SK-N-SH treated with all-trans-retinoic acid at 6 μM for 48 hours (cell line): Measurements from ENCODE around the gene TNS1.

Experiments
- ATAC-seq: fragments of 200-7000 bp; cut with Tn5 transposase; 3 replicates; pipeline ENCODE4 v1.9.1; 2020; ENCODE audit warnings: mild to moderate bottlenecking, moderate library complexity
- ARNTL ChIP-seq: fragments of 450-650 bp; formaldehyde crosslinking; IDR thresholded peaks from 2 replicates; pipeline ENCODE4 v1.5.0; 2020; ENCODE audit warnings: low read depth, mild to moderate bottlenecking, moderate library complexity, borderline replicate concordance
- BACH2 ChIP-seq: fragments of 250-450 bp; sonication (Bioruptor Pico); IDR thresholded peaks from 2 replicates; pipeline ENCODE4 v1.9.0; 2021; ENCODE audit warnings: mild to moderate bottlenecking, borderline replicate concordance
- CSDC2 ChIP-seq: fragments of 250-450 bp; sonication (Bioruptor Pico); IDR thresholded peaks from 2 replicates; pipeline ENCODE4 v1.5.0; 2020; ENCODE audit warnings: mild to moderate bottlenecking, moderate library complexity
- CSRNP3 ChIP-seq: fragments of 250-450 bp; sonication (Bioruptor Pico); IDR thresholded peaks from 2 replicates; pipeline ENCODE4 v1.5.1; 2021; ENCODE audit warnings: mild to moderate bottlenecking, moderate library complexity
- GLIS3 ChIP-seq: fragments of 250-450 bp; sonication (Bioruptor Pico); IDR thresholded peaks from 2 replicates; pipeline ENCODE4 v1.5.0; 2020; ENCODE audit warnings: mild to moderate bottlenecking, moderate library complexity
- ISL1 ChIP-seq: fragments of 250-450 bp; sonication (Bioruptor Pico); IDR thresholded peaks from 2 replicates; pipeline ENCODE4 v2.1.2; 2022; ENCODE audit warnings: mild to moderate bottlenecking, moderate library complexity
- OSR1 ChIP-seq: fragments of 250-450 bp; sonication (Bioruptor Pico); IDR thresholded peaks from 2 replicates; pipeline ENCODE4 v1.8.0; 2022; ENCODE audit warnings: moderate library complexity, mild to moderate bottlenecking, inconsistent platforms
- POU6F1 ChIP-seq: fragments of 250-450 bp; sonication (Bioruptor Pico); IDR thresholded peaks from 2 replicates; pipeline ENCODE4 v1.8.0; 2021; ENCODE audit warnings: low read depth, mild to moderate bottlenecking, moderate library complexity, borderline replicate concordance
- PPARA ChIP-seq: fragments of 250-450 bp; sonication (Bioruptor Pico); IDR thresholded peaks from 2 replicates; pipeline ENCODE4 v1.5.0; 2020; ENCODE audit warnings: mild to moderate bottlenecking, borderline replicate concordance
- RARB ChIP-seq: fragments of 250-450 bp; sonication (Bioruptor Pico); IDR thresholded peaks from 2 replicates; pipeline ENCODE4 v1.8.0; 2021; ENCODE audit warnings: mild to moderate bottlenecking, moderate library complexity
- SNAI2 ChIP-seq: fragments of 250-450 bp; sonication (Bioruptor Pico); IDR thresholded peaks from 2 replicates; pipeline ENCODE4 v1.5.0; 2020; ENCODE audit warnings: mild to moderate bottlenecking, moderate library complexity
- TCF4 ChIP-seq: fragments of 250-450 bp; sonication (Bioruptor Pico); IDR thresholded peaks from 2 replicates; pipeline ENCODE4 v1.8.0; 2021; ENCODE audit warnings: mild to moderate bottlenecking, moderate library complexity, borderline replicate concordance
- TOX ChIP-seq: fragments of 250-450 bp; sonication (Bioruptor Pico); IDR thresholded peaks from 2 replicates; pipeline ENCODE4 v1.8.0; 2021; ENCODE audit warnings: mild to moderate bottlenecking, moderate library complexity, borderline replicate concordance
- ZC3H10 ChIP-seq: fragments of 250-450 bp; sonication (Bioruptor Pico); IDR thresholded peaks from 2 replicates; pipeline ENCODE4 v1.5.1; 2021; ENCODE audit warnings: mild to moderate bottlenecking, moderate library complexity
- ZFP3 ChIP-seq: fragments of 250-450 bp; sonication (Bioruptor Pico); IDR thresholded peaks from 2 replicates; pipeline ENCODE4 v1.5.0; 2020; ENCODE audit warnings: mild to moderate bottlenecking, moderate library complexity
- ZFP30 ChIP-seq: fragments of 450-650 bp; formaldehyde crosslinking; IDR thresholded peaks from 2 replicates; pipeline ENCODE4 v1.5.0; 2022; ENCODE audit warnings: mild to moderate bottlenecking, moderate library complexity
- ZNF565 ChIP-seq: fragments of 450-650 bp; formaldehyde crosslinking; conservative IDR thresholded peaks from 2 replicates; pipeline ENCODE4 v1.5.0; 2020; ENCODE audit warnings: low read depth, mild to moderate bottlenecking, moderate library complexity
- ZNF70 ChIP-seq: fragments of 450-650 bp; formaldehyde crosslinking; IDR thresholded peaks from 2 replicates; pipeline ENCODE4 v1.5.0; 2020; ENCODE audit warnings: mild to moderate bottlenecking, moderate library complexity
- ZNF8 ChIP-seq: fragments of 450-650 bp; formaldehyde crosslinking; IDR thresholded peaks from 2 replicates; pipeline ENCODE4 v1.5.0; 2020; ENCODE audit warnings: mild to moderate bottlenecking, moderate library complexity
- TF ChIP-seq, protein P1 (sequence below): fragments of 250-450 bp; sonication (Bioruptor Pico); IDR thresholded peaks from 2 replicates; pipeline ENCODE4 v1.5.1; 2020; ENCODE audit warnings: low read depth, mild to moderate bottlenecking, moderate library complexity
- TF ChIP-seq, protein P2 (sequence below): fragments of 250-450 bp; sonication (Bioruptor Pico); IDR thresholded peaks from 2 replicates; pipeline ENCODE4 v1.5.0; 2020; ENCODE audit warnings: mild to moderate bottlenecking, moderate library complexity

TNS1 gene

GRCh38 chr2:217783243-217783642 lies 219.6 kb downstream of the TNS1 start:
- ATAC-seq: no peak
- no peak for TF ChIP-seq TCF4 (CRISPR knock-in tag)
- TF ChIP-seq CSRNP3 (CRISPR knock-in tag): no peak
- TF ChIP-seq ZFP30 (CRISPR knock-in tag): peak; percentile 86

DNA sequence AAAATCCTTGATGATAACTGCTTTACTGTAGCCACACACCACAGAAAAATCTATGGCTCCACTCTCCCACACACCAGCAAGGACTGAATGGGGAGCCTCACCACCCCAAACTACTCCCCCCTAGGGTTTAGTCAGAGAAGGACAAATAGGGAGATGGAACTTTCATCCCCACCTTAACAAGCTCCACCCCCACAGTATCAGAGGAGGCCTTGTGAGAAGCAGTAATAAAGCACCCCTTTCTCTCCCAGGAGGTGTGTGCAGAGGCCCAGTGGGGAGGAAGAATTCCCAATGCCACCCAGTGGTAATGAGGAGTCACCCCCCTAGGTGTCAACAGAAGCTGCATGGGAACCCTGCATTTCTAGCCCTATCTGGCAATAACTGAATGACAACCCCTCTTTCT lies 224.9 kb downstream of the TNS1 start:
- TF ChIP-seq ZNF70 (CRISPR knock-in tag) (no peak), ZNF565 (CRISPR knock-in tag) (no peak)
- ATAC-seq: no peak

DNA sequence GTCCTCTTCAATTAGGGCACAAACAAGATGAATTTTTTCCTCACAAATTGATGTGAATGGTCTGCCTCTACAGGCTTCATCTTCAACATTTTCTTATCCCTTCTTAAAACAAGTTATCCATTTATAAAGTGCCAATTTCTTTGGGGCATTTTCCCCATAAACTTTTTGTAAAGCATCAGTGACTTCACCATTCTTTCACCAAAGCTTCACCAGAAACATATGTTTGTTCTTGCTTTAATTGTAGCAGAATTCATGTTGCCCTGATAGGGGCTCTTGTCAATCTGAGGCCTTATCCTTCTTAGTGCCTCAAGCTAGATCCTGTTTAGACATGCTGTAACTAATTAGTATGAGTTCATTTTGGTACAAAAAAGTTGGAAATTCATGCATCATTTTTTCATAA lies 226.2 kb downstream of the TNS1 start:
- ATAC-seq: no peak
- no peak for TF ChIP-seq ARNTL (CRISPR knock-in tag)
- TF ChIP-seq, all 23 proteins: peak for 0

DNA sequence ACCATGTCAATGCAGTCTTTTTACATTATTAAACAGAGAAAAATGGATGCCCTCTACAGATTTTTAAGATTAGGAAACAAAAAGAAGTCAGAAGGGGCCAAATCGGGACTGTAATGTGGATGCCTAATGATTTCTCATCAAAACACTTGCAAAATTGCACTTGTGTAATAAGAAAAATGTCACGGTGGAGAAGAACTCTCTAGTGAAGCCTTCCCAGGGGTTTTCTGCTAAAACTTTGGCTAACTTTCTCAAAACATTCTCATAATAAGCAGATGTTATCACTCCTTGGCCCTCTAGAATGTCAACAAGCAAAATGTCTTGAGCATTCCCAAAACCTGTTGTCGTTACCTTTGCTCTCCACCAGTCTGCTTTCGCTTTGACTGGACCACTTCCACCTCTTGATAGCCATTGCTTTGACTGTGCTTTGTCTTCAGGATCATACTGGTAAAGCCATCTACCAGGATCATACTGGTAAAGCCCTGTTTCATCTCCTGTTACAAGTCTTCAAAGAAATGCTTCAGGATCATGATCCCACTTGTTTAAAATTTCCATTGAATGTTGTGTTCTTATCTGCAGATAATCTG lies 226.8 kb downstream of the TNS1 start:
- ATAC-seq: no peak
- no peak for TF ChIP-seq BACH2 (CRISPR knock-in tag)
- no peak for TF ChIP-seq ZC3H10 (CRISPR knock-in tag)
- TF ChIP-seq, protein P1, sequence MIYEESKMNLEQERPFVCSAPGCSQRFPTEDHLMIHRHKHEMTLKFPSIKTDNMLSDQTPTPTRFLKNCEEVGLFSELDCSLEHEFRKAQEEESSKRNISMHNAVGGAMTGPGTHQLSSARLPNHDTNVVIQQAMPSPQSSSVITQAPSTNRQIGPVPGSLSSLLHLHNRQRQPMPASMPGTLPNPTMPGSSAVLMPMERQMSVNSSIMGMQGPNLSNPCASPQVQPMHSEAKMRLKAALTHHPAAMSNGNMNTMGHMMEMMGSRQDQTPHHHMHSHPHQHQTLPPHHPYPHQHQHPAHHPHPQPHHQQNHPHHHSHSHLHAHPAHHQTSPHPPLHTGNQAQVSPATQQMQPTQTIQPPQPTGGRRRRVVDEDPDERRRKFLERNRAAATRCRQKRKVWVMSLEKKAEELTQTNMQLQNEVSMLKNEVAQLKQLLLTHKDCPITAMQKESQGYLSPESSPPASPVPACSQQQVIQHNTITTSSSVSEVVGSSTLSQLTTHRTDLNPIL (CRISPR knock-in tag): no peak
- TF ChIP-seq TOX (CRISPR knock-in tag): no peak
- TF ChIP-seq RARB (CRISPR knock-in tag): no peak
- no peak for TF ChIP-seq CSDC2 (CRISPR knock-in tag)
- no peak for TF ChIP-seq GLIS3 (CRISPR knock-in tag)
- TF ChIP-seq ZNF565 (CRISPR knock-in tag): no peak
- no peak for TF ChIP-seq ARNTL (CRISPR knock-in tag)

- ATAC-seq: no peak
- TF ChIP-seq ZC3H10 (CRISPR knock-in tag): no peak
- no peak for TF ChIP-seq RARB (CRISPR knock-in tag)
- TF ChIP-seq, protein P1 (CRISPR knock-in tag): no peak
- TF ChIP-seq CSRNP3 (CRISPR knock-in tag): no peak
- TF ChIP-seq ARNTL (CRISPR knock-in tag): no peak
- no peak for TF ChIP-seq SNAI2 (CRISPR knock-in tag)
- TF ChIP-seq POU6F1 (CRISPR knock-in tag): no peak
- no peak for TF ChIP-seq ISL1
- TF ChIP-seq CSDC2 (CRISPR knock-in tag): no peak
- TF ChIP-seq PPARA: no peak
- TF ChIP-seq BACH2 (CRISPR knock-in tag): no peak
- TF ChIP-seq ZNF70 (CRISPR knock-in tag): no peak
- TF ChIP-seq OSR1 (CRISPR knock-in tag): no peak
- no peak for TF ChIP-seq ZFP30 (CRISPR knock-in tag)
- TF ChIP-seq, protein P2, sequence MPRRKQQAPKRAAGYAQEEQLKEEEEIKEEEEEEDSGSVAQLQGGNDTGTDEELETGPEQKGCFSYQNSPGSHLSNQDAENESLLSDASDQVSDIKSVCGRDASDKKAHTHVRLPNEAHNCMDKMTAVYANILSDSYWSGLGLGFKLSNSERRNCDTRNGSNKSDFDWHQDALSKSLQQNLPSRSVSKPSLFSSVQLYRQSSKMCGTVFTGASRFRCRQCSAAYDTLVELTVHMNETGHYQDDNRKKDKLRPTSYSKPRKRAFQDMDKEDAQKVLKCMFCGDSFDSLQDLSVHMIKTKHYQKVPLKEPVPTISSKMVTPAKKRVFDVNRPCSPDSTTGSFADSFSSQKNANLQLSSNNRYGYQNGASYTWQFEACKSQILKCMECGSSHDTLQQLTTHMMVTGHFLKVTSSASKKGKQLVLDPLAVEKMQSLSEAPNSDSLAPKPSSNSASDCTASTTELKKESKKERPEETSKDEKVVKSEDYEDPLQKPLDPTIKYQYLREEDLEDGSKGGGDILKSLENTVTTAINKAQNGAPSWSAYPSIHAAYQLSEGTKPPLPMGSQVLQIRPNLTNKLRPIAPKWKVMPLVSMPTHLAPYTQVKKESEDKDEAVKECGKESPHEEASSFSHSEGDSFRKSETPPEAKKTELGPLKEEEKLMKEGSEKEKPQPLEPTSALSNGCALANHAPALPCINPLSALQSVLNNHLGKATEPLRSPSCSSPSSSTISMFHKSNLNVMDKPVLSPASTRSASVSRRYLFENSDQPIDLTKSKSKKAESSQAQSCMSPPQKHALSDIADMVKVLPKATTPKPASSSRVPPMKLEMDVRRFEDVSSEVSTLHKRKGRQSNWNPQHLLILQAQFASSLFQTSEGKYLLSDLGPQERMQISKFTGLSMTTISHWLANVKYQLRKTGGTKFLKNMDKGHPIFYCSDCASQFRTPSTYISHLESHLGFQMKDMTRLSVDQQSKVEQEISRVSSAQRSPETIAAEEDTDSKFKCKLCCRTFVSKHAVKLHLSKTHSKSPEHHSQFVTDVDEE (CRISPR knock-in tag): no peak
- TF ChIP-seq GLIS3 (CRISPR knock-in tag): no peak
- no peak for TF ChIP-seq ZNF565 (CRISPR knock-in tag)
- TF ChIP-seq TOX (CRISPR knock-in tag): no peak
- no peak for TF ChIP-seq ZNF8 (CRISPR knock-in tag)
- no peak for TF ChIP-seq ZFP3 (CRISPR knock-in tag)
- TF ChIP-seq, all 23 proteins: peak for 0
Observed at GRCh38 chr2:217774232-217774631, 228.6 kb downstream of the TNS1 start.
